OCI-LY1 (cell line): ENCODE data around the gene PKD2L2.

ENCODE experiments used
- H2AFZ ChIP-seq: fragments of 200-600 bp; sonication (generic), shearing (Covaris generic); 2 replicates; pipeline ENCODE4 v1.6.0; 2014; ENCODE audit warnings: antibody characterized with exemption, mild to moderate bottlenecking, low read length
- H3F3A ChIP-seq: fragments of 200-600 bp; sonication (generic), shearing (Covaris generic); 2 replicates; pipeline ENCODE4 v1.6.0; 2014; ENCODE audit warnings: mild to moderate bottlenecking, antibody characterized with exemption, low read length, moderate library complexity; ENCODE audit not compliant: insufficient read depth
- H3K27ac ChIP-seq: fragments of 200-600 bp; sonication (generic); 2 replicates; pipeline ENCODE4 v1.5.1; 2014; ENCODE audit warnings: low read length, mixed run types, mild to moderate bottlenecking, low read depth; ENCODE audit not compliant: poor library complexity, severe bottlenecking
- H3K27me3 ChIP-seq: fragments of 200-600 bp; sonication (generic); 2 replicates; pipeline ENCODE4 v1.6.0; 2014; ENCODE audit warnings: antibody characterized with exemption, mild to moderate bottlenecking, low read length, moderate library complexity; ENCODE audit not compliant: insufficient read depth
- H3K36me3 ChIP-seq: fragments of 200-600 bp; sonication (generic); 2 replicates; pipeline ENCODE4 v1.6.1; 2014; ENCODE audit warnings: mild to moderate bottlenecking, antibody characterized with exemption, low read length, moderate library complexity, mixed read lengths; ENCODE audit not compliant: insufficient read depth
- H3K4me1 ChIP-seq: fragments of 200-600 bp; sonication (generic); 2 replicates; pipeline ENCODE4 v1.5.1; 2014; ENCODE audit warnings: mild to moderate bottlenecking, low read length, moderate library complexity; ENCODE audit not compliant: insufficient read depth, severe bottlenecking
- H3K4me2 ChIP-seq: fragments of 200-600 bp; sonication (generic), shearing (Covaris generic); 2 replicates; pipeline ENCODE4 v1.6.1; 2014; ENCODE audit warnings: low read length
- H3K4me3 ChIP-seq: fragments of 200-600 bp; sonication (generic); 2 replicates; pipeline ENCODE4 v1.5.1; 2014; ENCODE audit warnings: low read length, low read depth, mild to moderate bottlenecking, mixed read lengths; ENCODE audit not compliant: poor library complexity, severe bottlenecking
- H3K79me2 ChIP-seq: fragments of 200-600 bp; shearing (Covaris generic); 2 replicates; pipeline ENCODE4 v1.6.1; 2016; ENCODE audit warnings: mixed run types, low read length, mixed read lengths; ENCODE audit not compliant: insufficient read depth
- H3K9ac ChIP-seq: fragments of 200-600 bp; sonication (generic), shearing (Covaris generic); 2 replicates; pipeline ENCODE4 v1.6.1; 2014; ENCODE audit warnings: mild to moderate bottlenecking, low read length, mixed read lengths
- H3K9me2 ChIP-seq: fragments of 200-600 bp; sonication (generic), shearing (Covaris generic); 2 replicates; pipeline ENCODE4 v1.6.1; 2014; ENCODE audit warnings: low read depth, mild to moderate bottlenecking, low read length, mixed read lengths
- H3K9me3 ChIP-seq: fragments of 200-600 bp; shearing (Covaris generic); 2 replicates; pipeline ENCODE4 v1.6.1; 2014; ENCODE audit warnings: low read length, mixed read lengths
- H4K20me1 ChIP-seq: fragments of 200-600 bp; sonication (generic), shearing (Covaris generic); 2 replicates; pipeline ENCODE4 v1.6.0; 2016; ENCODE audit warnings: mild to moderate bottlenecking, low read length; ENCODE audit not compliant: insufficient read depth
- CTCF ChIP-seq: fragments of 200-600 bp; sonication (generic), shearing (Covaris generic); IDR thresholded peaks from 2 replicates; pipeline ENCODE4 v1.5.1; 2017; ENCODE audit warnings: mild to moderate bottlenecking, antibody characterized with exemption, low read length, moderate library complexity, mixed read lengths
- EZH2 ChIP-seq: fragments of 200-600 bp; sonication (generic), shearing (Covaris generic); IDR thresholded peaks from 2 replicates; pipeline ENCODE4 v1.8.0; 2017; ENCODE audit warnings: borderline replicate concordance, mixed run types, mild to moderate bottlenecking, antibody characterized with exemption, low read length, moderate library complexity, mixed read lengths

PKD2L2 gene

GRCh38 chr5:137989419-137989818 is 100.2 kb downstream of the PKD2L2 start:
- no peak overlapping the region for H2AFZ ChIP-seq
- no peaks in the 10 kb centered on the region for H3K9me2 ChIP-seq
- no peak overlapping the region for H3K4me3 ChIP-seq
- H3K27me3 ChIP-seq = no peaks in the 10 kb centered on the region
- H3K36me3 ChIP-seq = peaks cover 27% of the 10 kb centered on the region; the same call in 1 of the 2 replicates
- H3K9me3 ChIP-seq = no peaks in the 10 kb centered on the region
- no peak overlapping the region for H3K4me2 ChIP-seq
- H3K9ac ChIP-seq = no peak overlapping the region
- no peaks in the 10 kb centered on the region for H4K20me1 ChIP-seq
- no peaks in the 10 kb centered on the region; the same call in 1 of the 2 replicates for H3K79me2 ChIP-seq
- H3K4me1 ChIP-seq = no peaks in the 10 kb centered on the region
- H3K27ac ChIP-seq = no peak overlapping the region
- TF ChIP-seq EZH2 = no peak
- TF ChIP-seq CTCF = no peak
- H3F3A ChIP-seq = no peaks in the 10 kb centered on the region
